Subcutaneous adipose tissue (tissue), 4 donors: ENCODE results near the gene PAQR4. TPM values are rescaled to one million over a fixed set of nuclear protein-coding genes. Genes with fewer than 3 reads are reported as not detected.

ENCODE experiments used
- total RNA-seq, 4 donors: library from RNA; depleted of rRNA; stranded (reverse); fragments of >200 nt; gene quantifications; one replicate each; pipeline ENCODE4 v1.1.0, GENCODE V29; 2016
- TF ChIP-seq, protein P1 (sequence below): fragments of 450-650 bp; IDR thresholded peaks from one replicate; pipeline ENCODE4 v1.5.1; 2016; ENCODE audit warnings: low read depth, mild to moderate bottlenecking, control low read depth, antibody characterized with exemption, moderate library complexity

Gene PAQR4
- total RNA-seq, 4 donors from 2014 or later = 1.5 to 5.7 (median 3.8) TPM

DNA sequence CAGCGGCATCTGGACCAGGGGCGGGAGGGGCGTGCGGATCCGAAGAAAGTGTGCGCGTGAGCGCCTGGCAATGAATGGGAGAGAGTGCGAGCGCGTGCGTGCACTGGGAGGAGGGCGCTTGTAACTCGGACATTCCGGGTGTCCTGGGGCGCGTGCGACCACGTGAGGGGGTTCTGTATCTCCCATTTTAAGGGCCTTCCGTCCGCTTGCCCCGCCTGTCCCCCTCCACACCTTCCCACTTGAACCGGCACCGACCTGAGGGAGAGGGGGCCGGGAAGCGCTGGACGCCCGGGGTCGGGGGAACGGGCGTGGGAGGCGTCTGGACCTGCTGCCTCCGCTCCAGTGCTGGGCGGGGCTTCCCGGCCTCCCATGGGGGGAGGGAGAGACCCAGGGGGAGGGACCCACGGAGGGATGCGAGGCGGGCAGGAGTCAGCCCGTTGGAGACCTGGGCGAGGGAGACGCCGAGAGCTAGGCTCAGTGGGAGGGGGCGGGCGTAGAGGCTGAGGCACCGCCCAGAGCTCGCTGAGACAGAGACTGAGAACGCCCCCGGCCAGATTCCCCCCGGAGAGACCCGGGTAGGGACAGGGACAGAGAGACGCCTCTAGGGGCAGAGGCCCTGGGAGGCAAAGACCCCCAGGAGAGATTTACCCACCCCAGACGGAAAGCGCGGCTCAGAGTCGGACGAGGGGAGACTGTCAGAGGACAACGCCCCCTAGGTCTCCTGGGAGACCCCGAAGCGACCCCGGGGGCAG, 5.2 kb upstream of the PAQR4 start, which contains the start of gene KREMEN2:
TSS of gene KREMEN2 (plus strand) at position 553 of the 752 bp plus-strand sequence. CDS start 246 bp downstream, outside the sequence.
- TF ChIP-seq, protein P1, sequence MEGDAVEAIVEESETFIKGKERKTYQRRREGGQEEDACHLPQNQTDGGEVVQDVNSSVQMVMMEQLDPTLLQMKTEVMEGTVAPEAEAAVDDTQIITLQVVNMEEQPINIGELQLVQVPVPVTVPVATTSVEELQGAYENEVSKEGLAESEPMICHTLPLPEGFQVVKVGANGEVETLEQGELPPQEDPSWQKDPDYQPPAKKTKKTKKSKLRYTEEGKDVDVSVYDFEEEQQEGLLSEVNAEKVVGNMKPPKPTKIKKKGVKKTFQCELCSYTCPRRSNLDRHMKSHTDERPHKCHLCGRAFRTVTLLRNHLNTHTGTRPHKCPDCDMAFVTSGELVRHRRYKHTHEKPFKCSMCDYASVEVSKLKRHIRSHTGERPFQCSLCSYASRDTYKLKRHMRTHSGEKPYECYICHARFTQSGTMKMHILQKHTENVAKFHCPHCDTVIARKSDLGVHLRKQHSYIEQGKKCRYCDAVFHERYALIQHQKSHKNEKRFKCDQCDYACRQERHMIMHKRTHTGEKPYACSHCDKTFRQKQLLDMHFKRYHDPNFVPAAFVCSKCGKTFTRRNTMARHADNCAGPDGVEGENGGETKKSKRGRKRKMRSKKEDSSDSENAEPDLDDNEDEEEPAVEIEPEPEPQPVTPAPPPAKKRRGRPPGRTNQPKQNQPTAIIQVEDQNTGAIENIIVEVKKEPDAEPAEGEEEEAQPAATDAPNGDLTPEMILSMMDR = no peak

GRCh38 chr16:2964475-2965336, 4.4 kb upstream of the PAQR4 start:
- TF ChIP-seq, protein P1 = no peak

DNA sequence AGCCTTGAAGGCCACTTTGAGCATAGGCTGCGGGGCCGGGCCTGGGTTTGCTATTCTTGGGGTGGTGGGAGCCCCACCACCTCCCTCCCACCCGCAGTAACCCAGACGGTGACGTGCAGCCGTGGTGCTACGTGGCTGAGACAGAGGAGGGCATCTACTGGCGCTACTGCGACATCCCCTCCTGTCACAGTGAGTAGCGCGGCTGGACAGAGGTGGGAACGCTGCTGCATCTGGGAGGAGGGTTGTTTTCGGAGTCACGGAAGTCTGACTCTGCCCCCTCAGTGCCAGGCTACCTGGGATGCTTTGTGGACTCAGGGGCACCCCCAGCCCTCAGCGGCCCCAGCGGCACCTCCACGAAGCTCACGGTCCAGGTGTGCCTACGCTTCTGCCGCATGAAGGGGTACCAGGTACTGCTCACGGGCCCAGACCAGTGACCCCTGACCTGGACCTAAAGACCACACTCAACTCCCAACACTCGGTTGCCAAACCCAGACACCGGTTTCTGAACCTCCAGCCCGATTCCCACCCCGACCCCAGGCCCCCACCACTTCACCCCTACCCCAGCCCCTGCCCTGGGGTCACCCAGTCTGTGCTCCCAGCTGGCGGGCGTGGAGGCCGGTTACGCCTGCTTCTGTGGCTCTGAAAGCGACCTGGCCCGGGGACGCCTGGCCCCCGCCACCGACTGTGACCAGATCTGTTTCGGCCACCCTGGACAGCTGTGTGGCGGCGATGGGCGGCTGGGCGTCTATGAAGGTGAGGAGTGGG, 2.9 kb upstream of the PAQR4 start:
- TF ChIP-seq, protein P1 = no peak

DNA sequence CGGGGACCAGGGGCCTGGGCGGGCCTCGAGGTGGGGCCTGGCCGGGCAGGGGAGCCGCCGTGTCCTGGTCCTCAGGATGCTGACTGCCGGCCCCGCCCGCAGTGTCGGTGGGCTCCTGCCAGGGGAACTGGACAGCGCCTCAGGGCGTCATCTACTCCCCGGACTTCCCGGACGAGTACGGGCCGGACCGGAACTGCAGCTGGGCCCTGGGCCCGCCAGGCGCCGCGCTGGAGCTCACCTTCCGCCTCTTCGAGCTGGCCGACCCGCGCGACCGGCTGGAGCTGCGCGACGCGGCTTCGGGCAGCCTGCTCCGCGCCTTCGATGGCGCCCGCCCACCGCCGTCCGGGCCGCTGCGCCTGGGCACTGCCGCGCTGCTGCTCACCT, 2.3 kb upstream of the PAQR4 start:
- TF ChIP-seq, protein P1 = no peak

GRCh38 chr16:2967211-2967631, 1.9 kb upstream of the PAQR4 start:
- TF ChIP-seq, protein P1 = no peak

DNA sequence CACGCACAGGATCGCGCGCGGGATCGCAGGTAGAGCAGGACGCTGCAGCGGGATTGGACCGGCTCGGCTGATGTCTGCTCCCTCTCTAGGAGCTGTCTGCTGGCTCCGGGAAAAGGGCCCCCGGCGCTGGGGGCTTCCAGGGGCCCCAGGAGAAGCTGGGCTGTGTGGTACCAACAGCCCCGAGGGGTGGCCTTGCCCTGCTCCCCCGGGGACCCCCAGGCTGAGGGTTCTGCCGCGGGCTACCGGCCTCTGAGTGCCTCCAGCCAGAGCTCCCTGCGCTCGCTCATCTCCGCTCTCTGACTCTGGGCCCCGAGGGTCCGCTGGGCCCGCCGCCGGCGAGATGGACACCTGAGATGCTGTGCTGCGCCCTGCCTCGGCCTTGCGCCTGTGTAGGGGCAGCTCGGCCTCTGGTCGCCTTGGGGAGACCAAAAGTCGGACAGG, 1.4 kb upstream of the PAQR4 start:
- TF ChIP-seq, protein P1 = no peak
